Measurements from ENCODE around the gene UFSP2.

Gene UFSP2

DNA sequence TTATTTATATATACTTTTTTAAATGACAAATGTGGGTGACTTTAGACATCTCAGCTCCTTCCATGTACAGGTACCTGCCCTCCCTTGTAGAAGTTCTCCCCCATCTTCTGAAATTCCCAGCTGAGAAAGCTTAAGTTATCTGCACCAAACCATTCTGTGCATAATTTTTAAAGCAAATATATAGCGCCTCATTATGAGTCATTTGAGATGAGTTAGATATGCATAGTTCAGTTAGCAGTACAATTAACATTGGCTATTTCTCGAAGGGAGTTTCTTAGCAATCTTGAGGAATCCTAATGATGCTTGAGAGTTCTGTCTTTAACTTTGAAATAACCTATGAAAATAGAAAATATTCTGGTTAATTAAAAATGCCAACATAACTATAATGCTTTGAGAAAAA, 19.4 kb upstream of the UFSP2 start:
- no peak overlapping the region for H3K4me3 ChIP-seq (replicated peaks; ENCODE audit: insufficient read depth, low read length)
- no peak overlapping the region for H3K27ac ChIP-seq (replicated peaks)
- TF ChIP-seq SPI1 (IDR thresholded peaks at IDR 0.05; ENCODE audit: borderline replicate concordance, low read depth) (no peak), GABPA (IDR thresholded peaks at IDR 0.05; ENCODE audit: low read depth) (no peak), POLR2AphosphoS5 (IDR thresholded peaks at IDR 0.05; ENCODE audit: low read depth) (no peak)
- TF ChIP-seq, protein P1, sequence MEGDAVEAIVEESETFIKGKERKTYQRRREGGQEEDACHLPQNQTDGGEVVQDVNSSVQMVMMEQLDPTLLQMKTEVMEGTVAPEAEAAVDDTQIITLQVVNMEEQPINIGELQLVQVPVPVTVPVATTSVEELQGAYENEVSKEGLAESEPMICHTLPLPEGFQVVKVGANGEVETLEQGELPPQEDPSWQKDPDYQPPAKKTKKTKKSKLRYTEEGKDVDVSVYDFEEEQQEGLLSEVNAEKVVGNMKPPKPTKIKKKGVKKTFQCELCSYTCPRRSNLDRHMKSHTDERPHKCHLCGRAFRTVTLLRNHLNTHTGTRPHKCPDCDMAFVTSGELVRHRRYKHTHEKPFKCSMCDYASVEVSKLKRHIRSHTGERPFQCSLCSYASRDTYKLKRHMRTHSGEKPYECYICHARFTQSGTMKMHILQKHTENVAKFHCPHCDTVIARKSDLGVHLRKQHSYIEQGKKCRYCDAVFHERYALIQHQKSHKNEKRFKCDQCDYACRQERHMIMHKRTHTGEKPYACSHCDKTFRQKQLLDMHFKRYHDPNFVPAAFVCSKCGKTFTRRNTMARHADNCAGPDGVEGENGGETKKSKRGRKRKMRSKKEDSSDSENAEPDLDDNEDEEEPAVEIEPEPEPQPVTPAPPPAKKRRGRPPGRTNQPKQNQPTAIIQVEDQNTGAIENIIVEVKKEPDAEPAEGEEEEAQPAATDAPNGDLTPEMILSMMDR (IDR thresholded peaks at IDR 0.05; ENCODE audit: insufficient read depth, low read length) = no peak
- TF ChIP-seq, protein P2, sequence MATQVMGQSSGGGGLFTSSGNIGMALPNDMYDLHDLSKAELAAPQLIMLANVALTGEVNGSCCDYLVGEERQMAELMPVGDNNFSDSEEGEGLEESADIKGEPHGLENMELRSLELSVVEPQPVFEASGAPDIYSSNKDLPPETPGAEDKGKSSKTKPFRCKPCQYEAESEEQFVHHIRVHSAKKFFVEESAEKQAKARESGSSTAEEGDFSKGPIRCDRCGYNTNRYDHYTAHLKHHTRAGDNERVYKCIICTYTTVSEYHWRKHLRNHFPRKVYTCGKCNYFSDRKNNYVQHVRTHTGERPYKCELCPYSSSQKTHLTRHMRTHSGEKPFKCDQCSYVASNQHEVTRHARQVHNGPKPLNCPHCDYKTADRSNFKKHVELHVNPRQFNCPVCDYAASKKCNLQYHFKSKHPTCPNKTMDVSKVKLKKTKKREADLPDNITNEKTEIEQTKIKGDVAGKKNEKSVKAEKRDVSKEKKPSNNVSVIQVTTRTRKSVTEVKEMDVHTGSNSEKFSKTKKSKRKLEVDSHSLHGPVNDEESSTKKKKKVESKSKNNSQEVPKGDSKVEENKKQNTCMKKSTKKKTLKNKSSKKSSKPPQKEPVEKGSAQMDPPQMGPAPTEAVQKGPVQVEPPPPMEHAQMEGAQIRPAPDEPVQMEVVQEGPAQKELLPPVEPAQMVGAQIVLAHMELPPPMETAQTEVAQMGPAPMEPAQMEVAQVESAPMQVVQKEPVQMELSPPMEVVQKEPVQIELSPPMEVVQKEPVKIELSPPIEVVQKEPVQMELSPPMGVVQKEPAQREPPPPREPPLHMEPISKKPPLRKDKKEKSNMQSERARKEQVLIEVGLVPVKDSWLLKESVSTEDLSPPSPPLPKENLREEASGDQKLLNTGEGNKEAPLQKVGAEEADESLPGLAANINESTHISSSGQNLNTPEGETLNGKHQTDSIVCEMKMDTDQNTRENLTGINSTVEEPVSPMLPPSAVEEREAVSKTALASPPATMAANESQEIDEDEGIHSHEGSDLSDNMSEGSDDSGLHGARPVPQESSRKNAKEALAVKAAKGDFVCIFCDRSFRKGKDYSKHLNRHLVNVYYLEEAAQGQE (IDR thresholded peaks at IDR 0.05; ENCODE audit: insufficient replicate concordance, low read depth) = no peak
- H3K27me3 ChIP-seq (ENCODE audit: insufficient read depth, poor library complexity, severe bottlenecking) = peaks cover 3% of the 10 kb centered on the region
- DNase-seq (ENCODE audit: low read depth in 1 of 2, low spot score in 1 of 2) = no peak

DNA sequence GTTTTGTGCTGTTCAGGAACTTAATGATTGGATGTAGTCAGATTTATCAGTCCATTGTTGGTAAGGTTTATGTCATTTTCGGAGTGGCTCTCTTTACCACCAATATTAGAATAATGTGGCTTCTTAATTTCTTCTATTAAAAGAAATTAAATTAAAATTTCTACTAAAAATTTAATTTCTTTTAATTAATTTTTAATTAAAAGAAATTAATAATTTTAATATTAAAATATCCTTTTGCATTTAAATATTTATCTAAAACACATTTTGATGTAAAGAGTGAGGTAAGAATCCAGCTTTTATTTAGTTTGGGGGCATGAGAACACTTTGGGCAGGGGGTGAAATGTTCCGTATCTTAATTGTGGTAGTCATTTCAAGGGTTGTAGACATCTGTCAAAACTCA, 15.7 kb upstream of the UFSP2 start:
- peaks cover 8% of the 10 kb centered on the region for H3K27me3 ChIP-seq (ENCODE audit: insufficient read depth, poor library complexity, severe bottlenecking)
- no peak overlapping the region for H3K4me3 ChIP-seq (replicated peaks; ENCODE audit: insufficient read depth, low read length)
- no peak for DNase-seq (ENCODE audit: low read depth in 1 of 2, low spot score in 1 of 2)
- H3K27ac ChIP-seq (replicated peaks) = no peak overlapping the region
- TF ChIP-seq, protein P1 (IDR thresholded peaks at IDR 0.05; ENCODE audit: insufficient read depth, low read length) = no peak
- TF ChIP-seq, protein P2 (IDR thresholded peaks at IDR 0.05; ENCODE audit: insufficient replicate concordance, low read depth) = no peak
- no peak for TF ChIP-seq SPI1 (IDR thresholded peaks at IDR 0.05; ENCODE audit: borderline replicate concordance, low read depth)
- TF ChIP-seq GABPA (IDR thresholded peaks at IDR 0.05; ENCODE audit: low read depth) = no peak
- TF ChIP-seq POLR2AphosphoS5 (IDR thresholded peaks at IDR 0.05; ENCODE audit: low read depth) = no peak

DNA sequence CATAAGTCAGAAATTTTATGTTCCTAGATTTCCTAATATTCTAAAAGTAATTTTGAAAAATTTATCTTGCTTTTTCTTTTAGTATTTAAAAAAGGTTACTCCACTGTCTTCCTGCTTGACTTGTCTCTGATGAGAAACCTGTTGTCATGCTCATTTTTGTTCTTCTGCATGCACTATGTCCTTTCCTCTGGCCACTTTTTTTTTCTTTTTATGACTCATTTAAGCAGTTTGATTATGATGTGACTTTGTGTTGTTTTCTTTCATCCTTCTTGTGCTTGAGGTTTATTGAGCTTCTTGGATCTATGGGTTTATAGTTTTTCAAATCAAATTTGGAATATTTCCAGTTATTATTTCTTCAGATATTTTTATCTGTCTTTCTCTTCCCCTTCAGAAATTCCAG, 12.0 kb upstream of the UFSP2 start:
- H3K27me3 ChIP-seq (ENCODE audit: insufficient read depth, poor library complexity, severe bottlenecking) = peaks cover 7% of the 10 kb centered on the region
- TF ChIP-seq POLR2AphosphoS5 (IDR thresholded peaks at IDR 0.05; ENCODE audit: low read depth) = no peak
- TF ChIP-seq GABPA (IDR thresholded peaks at IDR 0.05; ENCODE audit: low read depth) = no peak
- TF ChIP-seq, protein P2 (IDR thresholded peaks at IDR 0.05; ENCODE audit: insufficient replicate concordance, low read depth) = no peak
- TF ChIP-seq, protein P1 (IDR thresholded peaks at IDR 0.05; ENCODE audit: insufficient read depth, low read length) = no peak
- TF ChIP-seq SPI1 (IDR thresholded peaks at IDR 0.05; ENCODE audit: borderline replicate concordance, low read depth) = no peak
- DNase-seq (ENCODE audit: low read depth in 1 of 2, low spot score in 1 of 2) = no peak

More for the DNA sequence above, 12.0 kb upstream of the UFSP2 start:
- Histone ChIP-seq H3K27ac (replicated peaks) (no peak overlapping the region), H3K4me3 (replicated peaks; ENCODE audit: insufficient read depth, low read length) (no peak overlapping the region)
